Germinal center (tissue), 1 donor: ENCODE results near the gene NEDD4L.
A peak's percentile ranks its signal among the peaks of the same experiment; 100 is the strongest.

ENCODE experiments used
- DNase-seq: peaks from one replicate; pipeline ENCODE4 v3.0.0; 2012; ENCODE audit warnings: mixed read lengths, low spot score

NEDD4L gene

GRCh38 chr18:58118536-58118935 is 74.5 kb downstream of the NEDD4L start:
- no peak for DNase-seq

GRCh38 chr18:58119819-58120218 is 75.8 kb downstream of the NEDD4L start:
- no peak for DNase-seq

DNA sequence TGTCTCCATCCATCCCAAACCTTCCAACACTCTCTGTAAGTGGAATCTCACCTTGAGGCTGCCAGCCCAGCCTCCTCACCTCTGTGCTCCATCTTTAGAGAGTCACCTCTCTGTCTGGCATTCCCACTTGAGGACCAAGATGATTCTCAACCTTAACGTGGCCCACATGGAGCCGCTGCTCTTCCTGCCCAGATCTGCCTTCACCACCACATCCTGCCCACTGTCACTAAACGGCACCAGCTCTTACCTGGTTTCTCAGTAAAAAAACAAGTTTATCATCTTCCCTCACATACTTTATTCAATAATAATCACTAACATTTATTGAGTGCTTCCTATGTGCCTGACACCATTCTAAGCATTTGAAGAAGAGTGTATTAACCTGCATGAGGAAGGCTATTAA is 80.4 kb downstream of the NEDD4L start:
- DNase-seq, result no peak

DNA sequence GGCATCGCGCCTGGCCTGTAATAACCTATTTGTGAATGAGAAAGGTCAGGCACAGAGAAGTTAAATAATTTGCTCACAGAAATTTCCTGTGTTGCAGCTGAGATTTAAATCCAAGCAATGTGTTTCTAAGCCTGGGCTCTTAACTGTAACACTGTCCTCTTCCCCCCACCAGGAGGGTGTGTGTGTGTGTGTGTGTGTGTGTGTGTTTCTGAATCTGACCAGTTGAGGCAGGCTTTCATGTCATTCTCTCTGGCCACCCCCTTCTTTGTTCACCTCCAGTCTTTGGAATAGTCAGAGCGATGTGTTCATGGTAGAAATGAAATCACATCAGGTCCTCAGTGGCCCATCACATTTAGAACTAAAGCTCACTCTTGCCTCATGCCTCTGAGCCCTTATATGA is 81.2 kb downstream of the NEDD4L start:
- DNase-seq, result no peak

DNA sequence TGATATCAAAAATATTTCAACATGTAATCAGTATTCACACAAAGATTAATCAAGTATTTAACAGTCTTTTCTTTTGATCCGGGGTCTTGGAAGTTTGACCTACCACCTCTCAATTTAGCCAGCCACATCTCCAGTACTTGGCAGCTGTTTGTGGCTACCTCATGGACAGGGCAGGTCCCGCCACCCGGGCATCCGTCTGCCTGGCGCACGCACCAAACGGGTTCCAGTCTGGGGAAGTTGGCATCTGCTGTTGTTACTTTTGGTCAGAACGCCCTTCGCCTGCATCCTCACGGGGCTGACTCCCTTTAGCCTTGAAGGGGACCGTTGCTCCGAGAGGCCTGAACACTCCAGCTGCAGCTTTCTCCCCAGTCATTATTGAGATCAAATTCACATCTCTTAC is 81.7 kb downstream of the NEDD4L start:
- no peak for DNase-seq

- DNase-seq, result no peak
Observed at GRCh38 chr18:58128381-58129374, 84.7 kb downstream of the NEDD4L start.

GRCh38 chr18:58132595-58133261 is 88.7 kb downstream of the NEDD4L start:
- DNase-seq, result no peak

DNA sequence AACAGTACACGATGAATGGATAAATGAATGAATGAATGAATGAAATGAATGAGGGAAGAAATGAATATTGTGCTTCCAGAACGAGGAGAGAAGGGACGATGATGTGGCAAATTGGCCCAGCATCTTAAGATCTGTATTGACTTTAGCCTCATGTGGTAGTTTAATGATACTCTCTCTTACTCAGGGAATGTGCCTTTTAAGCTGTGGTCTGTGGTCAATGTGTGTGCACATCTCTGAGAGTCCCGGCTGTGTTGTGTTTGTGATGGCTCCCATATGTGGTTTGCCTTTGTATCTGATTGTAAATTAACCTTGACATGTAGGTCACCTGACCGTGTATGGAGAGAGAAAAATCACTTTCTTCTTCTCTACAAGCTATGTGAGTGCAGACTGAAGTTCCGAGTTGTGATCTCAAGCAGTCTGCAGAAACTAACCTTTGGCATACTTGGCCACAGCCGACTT is 91.2 kb downstream of the NEDD4L start:
- DNase-seq, result no peak

DNA sequence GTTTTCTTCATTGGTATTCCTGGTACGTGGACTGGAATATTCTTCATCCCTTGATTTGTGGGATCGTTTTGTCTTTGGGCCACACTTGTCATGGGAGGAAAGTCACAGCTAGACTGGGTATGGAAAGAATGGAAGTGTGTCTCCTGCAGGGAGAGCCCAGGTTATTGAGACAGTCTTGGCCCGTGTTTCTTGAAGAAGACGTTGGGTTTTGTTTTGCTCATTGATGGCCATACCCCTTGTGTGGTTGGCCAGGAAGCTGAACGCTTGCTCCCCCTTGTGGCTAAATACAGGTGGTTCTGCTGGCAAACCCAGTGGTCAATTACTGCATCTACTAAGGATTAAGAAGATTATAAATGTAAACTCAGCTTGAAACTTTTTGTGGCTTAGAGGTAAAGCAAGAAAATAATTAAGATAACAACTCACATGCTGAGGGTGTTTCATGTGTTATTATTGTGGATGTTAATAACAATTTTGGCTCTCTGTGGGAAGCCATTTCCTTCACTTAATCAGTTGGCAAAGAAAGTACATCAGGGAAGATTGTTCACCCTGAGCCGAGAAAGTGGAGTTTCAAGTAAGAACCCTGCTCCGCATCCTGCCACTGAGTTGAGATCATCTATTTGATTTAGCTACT is 91.8 kb downstream of the NEDD4L start:
- peak; percentile 83 for DNase-seq

DNA sequence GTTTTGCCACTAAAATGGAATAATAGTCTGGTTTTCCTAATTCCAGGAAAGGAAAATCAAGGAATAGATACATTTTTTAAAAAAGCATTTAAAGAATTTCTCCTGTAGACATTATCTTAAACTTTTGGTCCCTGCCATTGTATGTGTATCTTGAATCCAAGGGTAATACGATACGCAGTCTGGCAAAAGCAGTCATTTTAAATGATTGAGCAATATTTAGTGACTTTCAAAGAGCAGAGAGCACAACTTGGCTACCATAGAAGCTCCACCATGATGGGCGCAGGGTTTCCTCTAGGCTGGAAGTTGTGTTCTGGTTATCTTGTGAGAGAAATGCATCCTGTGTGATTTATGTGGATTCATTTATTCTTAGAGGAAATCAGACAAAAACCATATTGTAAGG is 92.9 kb downstream of the NEDD4L start:
- no peak for DNase-seq

DNA sequence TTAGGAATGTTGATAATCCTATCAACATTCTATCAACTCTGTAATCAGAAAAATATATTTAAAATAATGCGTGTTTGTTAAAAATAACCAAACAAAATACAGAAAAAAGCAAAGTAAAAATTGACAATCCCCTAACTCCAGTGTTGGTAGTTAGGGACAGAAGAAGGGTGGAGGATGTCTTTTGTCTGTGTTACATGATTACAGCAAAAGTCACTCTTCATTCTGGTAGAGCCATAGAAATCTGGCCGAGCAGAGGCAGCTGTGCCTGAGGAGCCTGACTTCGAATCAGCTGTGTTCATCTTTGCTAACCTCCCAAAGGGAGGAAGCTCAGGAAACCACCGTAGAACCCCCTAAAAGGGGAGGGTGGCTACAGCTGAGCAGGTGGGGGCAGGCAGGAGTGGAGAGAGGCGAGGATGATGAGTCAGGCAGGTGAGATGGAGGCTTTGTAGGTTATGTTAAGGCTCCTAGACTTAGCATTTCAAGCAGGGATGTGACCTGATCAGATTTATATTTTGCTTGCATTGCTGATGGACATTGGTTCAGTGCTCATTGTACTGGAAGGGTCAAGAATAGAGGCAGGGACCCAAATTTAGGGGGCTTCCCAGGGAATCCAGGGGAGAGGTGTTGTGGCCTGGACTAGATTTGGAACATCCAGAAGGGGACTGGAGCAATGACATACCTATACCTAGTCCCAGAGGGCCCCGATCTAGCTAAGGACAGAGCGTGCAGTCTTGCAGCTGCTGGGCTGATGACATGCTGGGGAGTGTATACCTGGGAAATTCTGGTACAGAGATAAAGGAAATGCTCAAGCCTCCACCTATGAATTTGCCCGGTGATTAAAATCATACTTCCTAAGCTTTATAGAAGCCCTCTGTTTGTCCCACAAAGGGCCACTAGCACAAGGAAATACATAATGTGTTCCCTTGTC is 95.7 kb downstream of the NEDD4L start:
- no peak for DNase-seq

- DNase-seq, result no peak
Observed at GRCh38 chr18:58140387-58141325, 96.6 kb downstream of the NEDD4L start.

DNA sequence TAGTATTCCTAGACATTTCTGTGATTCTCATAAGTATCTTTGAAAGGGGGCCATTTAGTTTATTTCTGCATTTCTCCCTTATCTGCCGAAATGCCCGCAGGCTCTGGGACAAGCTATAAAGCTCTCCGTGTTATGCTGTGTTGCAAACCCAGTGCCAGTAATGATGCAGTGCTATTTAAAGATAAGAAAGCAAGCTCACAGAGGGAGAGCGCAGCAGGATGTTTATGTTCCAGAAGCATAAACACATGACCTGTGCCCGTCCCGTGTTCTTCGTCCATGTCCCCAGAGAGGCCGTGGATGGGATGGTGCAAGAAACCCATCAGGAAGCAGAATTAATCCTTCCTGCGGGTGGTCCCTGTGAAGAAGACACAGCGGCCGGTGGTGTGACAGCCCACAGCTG is 99.4 kb downstream of the NEDD4L start:
- DNase-seq, result no peak

DNA sequence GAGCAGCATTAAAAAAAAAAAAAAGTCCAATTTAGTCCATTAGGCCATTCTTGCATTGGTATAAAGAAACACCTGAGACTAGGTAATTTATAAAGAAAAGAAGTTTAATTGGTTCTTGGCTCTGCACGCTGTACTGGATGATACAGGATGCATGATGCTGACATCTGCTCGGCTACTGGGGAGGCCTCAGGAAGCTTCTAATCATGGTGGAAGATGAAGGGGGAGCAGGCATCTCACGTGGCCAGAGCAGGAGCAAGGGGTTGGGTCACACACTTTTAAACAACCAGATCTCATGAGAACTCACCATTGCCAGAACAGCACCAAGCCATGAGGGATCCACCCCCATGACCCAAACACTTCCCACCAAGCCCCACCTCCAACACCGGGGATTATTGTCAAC is 100.1 kb downstream of the NEDD4L start:
- no peak for DNase-seq

- no peak for DNase-seq
Observed at GRCh38 chr18:58144671-58145285, 100.8 kb downstream of the NEDD4L start.

DNA sequence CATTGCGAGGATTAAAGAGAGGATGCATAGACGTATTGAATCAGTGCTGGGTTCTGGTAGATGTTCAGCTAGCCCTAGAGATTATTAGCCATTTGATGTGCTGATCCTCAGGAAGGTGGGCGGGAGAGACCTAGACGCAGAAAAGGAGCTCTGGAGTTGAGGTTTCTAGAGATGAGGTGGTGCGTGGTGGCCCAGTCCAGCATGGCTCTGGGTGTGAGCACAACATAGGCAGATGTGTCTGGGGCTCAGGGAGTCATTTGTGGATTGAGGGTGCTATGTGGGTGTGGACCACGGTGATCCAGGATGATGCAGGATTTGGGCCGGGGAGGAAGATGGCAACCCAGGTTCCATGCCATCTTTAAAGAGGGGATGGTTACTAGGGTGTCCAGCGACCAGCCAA is 102.1 kb downstream of the NEDD4L start:
- no peak for DNase-seq

DNA sequence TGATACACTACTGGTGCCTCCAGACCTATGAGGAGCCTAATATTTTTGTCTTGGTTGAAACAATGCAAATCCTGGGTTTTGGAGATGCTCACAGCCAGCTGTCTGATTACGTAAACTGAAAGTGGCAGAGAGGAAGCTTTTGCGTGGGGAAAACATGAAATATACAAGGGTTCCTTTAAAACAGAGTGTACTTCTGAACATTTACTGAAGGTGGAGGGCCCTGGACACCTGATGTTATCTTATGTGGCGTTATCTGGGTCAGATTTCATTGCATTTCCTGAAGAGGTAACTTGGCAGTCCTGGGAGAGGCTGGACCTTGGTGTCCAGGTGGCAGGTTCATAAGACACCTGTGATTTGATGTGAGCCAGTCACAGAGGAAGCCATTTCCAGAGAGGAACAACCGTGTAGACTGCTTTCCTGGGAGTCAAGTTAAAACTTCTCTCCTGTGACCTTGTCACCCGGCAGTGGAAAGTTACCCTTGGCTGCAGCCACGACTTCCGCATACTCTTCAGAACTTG is 105.0 kb downstream of the NEDD4L start:
- peak; percentile 40 for DNase-seq

DNA sequence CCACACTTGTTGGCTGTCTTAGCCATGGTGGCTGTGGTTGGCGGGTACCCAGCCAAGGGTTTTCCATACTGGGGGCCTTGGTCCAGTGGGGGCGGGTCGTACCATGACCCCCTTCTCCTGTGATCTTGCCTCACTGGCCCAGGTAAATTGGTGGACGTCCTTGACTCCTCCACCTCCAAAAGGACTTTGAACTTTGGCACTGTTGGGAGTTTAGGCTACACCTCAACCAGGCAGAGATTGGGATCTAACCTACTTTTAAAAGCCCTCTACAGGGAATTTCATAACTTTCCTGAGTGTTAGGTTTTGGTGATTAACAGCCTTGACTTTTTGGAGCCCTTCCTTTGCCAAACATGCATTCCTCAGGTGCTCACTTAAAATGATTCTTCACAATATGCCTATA is 106.7 kb downstream of the NEDD4L start:
- DNase-seq, result no peak

- no peak for DNase-seq
Observed at GRCh38 chr18:58152216-58152615, 108.2 kb downstream of the NEDD4L start.

- no peak for DNase-seq
Observed at GRCh38 chr18:58152891-58153290, 108.9 kb downstream of the NEDD4L start.
